Neural progenitor cell (in vitro differentiated cells): ENCODE data around the gene ADGRG1.

Experiments used
- CTCF ChIP-seq: fragments of 200-600 bp; sonication (generic); IDR thresholded peaks from 2 replicates; pipeline ENCODE4 v1.5.1; 2017; ENCODE audit warnings: antibody characterized with exemption, mild to moderate bottlenecking
- EZH2 ChIP-seq: fragments of 200-600 bp; sonication (generic); IDR thresholded peaks from 2 replicates; pipeline ENCODE4 v1.6.1; 2017; ENCODE audit warnings: antibody characterized with exemption, mild to moderate bottlenecking, moderate library complexity
- EZH2phosphoT487 ChIP-seq: fragments of 200-600 bp; sonication (generic); IDR thresholded peaks from 2 replicates; pipeline ENCODE4 v1.6.1; 2017; ENCODE audit warnings: antibody characterized with exemption

DNA sequence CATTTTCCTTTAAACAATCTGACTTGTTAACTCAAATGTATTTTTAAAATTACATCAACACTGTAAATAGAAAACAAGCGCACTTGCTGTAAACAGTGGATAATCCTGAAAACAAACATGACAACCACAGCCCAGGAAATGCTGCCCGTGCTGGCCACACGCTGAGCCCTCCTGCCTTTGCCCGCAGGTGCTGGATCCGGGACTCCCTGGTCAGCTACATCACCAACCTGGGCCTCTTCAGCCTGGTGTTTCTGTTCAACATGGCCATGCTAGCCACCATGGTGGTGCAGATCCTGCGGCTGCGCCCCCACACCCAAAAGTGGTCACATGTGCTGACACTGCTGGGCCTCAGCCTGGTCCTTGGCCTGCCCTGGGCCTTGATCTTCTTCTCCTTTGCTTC, 33.1 kb downstream of the ADGRG1 start:
- TF ChIP-seq CTCF (no peak), EZH2 (no peak), EZH2phosphoT487 (no peak)
